H9 (cell line): ENCODE measurements around the gene RMC1. TPM values are rescaled to one million over a fixed set of nuclear protein-coding genes. Genes with fewer than 3 reads are reported as not detected.

Source experiments
- DNase-seq: peaks from one replicate; pipeline ENCODE4 v3.0.0-alpha.2; 2017
- H2AFZ ChIP-seq: one replicate; pipeline ENCODE4 v1.6.1; 2013; ENCODE audit warnings: mild to moderate bottlenecking, low read length, control low read depth, moderate library complexity
- H2AK5ac ChIP-seq: 2 replicates; pipeline ENCODE4 v1.6.1; 2013; ENCODE audit warnings: low read length, control low read depth, mixed read lengths; ENCODE audit not compliant: insufficient read length
- H2BK120ac ChIP-seq: one replicate; pipeline ENCODE4 v1.6.1; 2013; ENCODE audit warnings: low read depth, mild to moderate bottlenecking, low read length, control low read depth, inconsistent platforms; ENCODE audit not compliant: poor library complexity, severe bottlenecking
- H2BK12ac ChIP-seq: 2 replicates; pipeline ENCODE4 v1.6.1; 2013; ENCODE audit warnings: low read length, control low read depth, mixed read lengths, low read depth; ENCODE audit not compliant: insufficient read length
- H2BK15ac ChIP-seq: 2 replicates; pipeline ENCODE4 v1.6.1; 2013; ENCODE audit warnings: low read depth, low read length, control low read depth
- H2BK20ac ChIP-seq: one replicate; pipeline ENCODE4 v1.6.1; 2013; ENCODE audit warnings: low read depth, mild to moderate bottlenecking, low read length, control low read depth, inconsistent platforms; ENCODE audit not compliant: poor library complexity, severe bottlenecking
- H2BK5ac ChIP-seq: 2 replicates; pipeline ENCODE4 v1.6.1; 2013; ENCODE audit warnings: low read length, control low read depth, mixed read lengths; ENCODE audit not compliant: insufficient read length
- H3K14ac ChIP-seq: 2 replicates; pipeline ENCODE4 v1.6.1; 2013; ENCODE audit warnings: low read length, control low read depth; ENCODE audit not compliant: insufficient read depth
- H3K18ac ChIP-seq: 2 replicates; pipeline ENCODE4 v1.6.1; 2013; ENCODE audit warnings: low read depth, mild to moderate bottlenecking, mixed read lengths, low read length, control low read depth; ENCODE audit not compliant: insufficient read length
- H3K23ac ChIP-seq: 2 replicates; pipeline ENCODE4 v1.6.1; 2013; ENCODE audit warnings: low read length, control low read depth, mixed read lengths, low read depth; ENCODE audit not compliant: insufficient read length
- H3K23me2 ChIP-seq: 2 replicates; pipeline ENCODE4 v1.6.1; 2013; ENCODE audit warnings: low read depth, mild to moderate bottlenecking, mixed read lengths, low read length, control low read depth; ENCODE audit not compliant: insufficient read length, poor library complexity, severe bottlenecking
- H3K27ac ChIP-seq: 2 replicates; pipeline ENCODE4 v1.5.1; 2013; ENCODE audit warnings: low read length, control low read depth, mixed read lengths, low read depth; ENCODE audit not compliant: insufficient read length
- H3K27me3 ChIP-seq: 2 replicates; pipeline ENCODE4 v1.6.1; 2013; ENCODE audit warnings: low read length, control low read depth, inconsistent platforms; ENCODE audit not compliant: insufficient read depth
- H3K4ac ChIP-seq: 2 replicates; pipeline ENCODE4 v1.6.1; 2013; ENCODE audit warnings: low read depth, mild to moderate bottlenecking, control low read depth, inconsistent platforms, low read length, moderate library complexity
- H3K4me1 ChIP-seq: 2 replicates; pipeline ENCODE4 v1.6.1; 2013; ENCODE audit warnings: low read length, control low read depth, inconsistent platforms; ENCODE audit not compliant: insufficient read depth
- H3K4me2 ChIP-seq: 2 replicates; pipeline ENCODE4 v1.6.1; 2013; ENCODE audit warnings: low read length, control low read depth, mixed read lengths; ENCODE audit not compliant: insufficient read length, insufficient read depth
- H3K56ac ChIP-seq: 2 replicates; pipeline ENCODE4 v1.6.1; 2013; ENCODE audit warnings: low read depth, mild to moderate bottlenecking, mixed read lengths, low read length, control low read depth; ENCODE audit not compliant: insufficient read length
- H3K79me1 ChIP-seq: 2 replicates; pipeline ENCODE4 v1.6.1; 2013; ENCODE audit warnings: low read depth, mild to moderate bottlenecking, moderate library complexity, low read length, control low read depth, inconsistent platforms; ENCODE audit not compliant: insufficient read depth, poor library complexity, severe bottlenecking
- H3K79me2 ChIP-seq: 2 replicates; pipeline ENCODE4 v1.6.1; 2013; ENCODE audit warnings: low read length, control low read depth, inconsistent platforms; ENCODE audit not compliant: insufficient read depth
- H3K9ac ChIP-seq: 2 replicates; pipeline ENCODE4 v1.6.1; 2013; ENCODE audit warnings: low read length, control low read depth, mixed read lengths; ENCODE audit not compliant: insufficient read length; ENCODE audit errors: extremely low read depth
- H3K9me3 ChIP-seq: one replicate; pipeline ENCODE4 v1.6.1; 2013; ENCODE audit warnings: low read depth, low read length, inconsistent platforms; ENCODE audit not compliant: control insufficient read depth
- H3T11ph ChIP-seq: one replicate; pipeline ENCODE4 v1.6.1; 2013; ENCODE audit warnings: mild to moderate bottlenecking, low read length, control low read depth, inconsistent platforms
- H4K20me1 ChIP-seq: one replicate; pipeline ENCODE4 v1.6.1; 2013; ENCODE audit not compliant: control insufficient read depth, insufficient read length, insufficient read depth
- H4K5ac ChIP-seq: 2 replicates; pipeline ENCODE4 v1.6.1; 2013; ENCODE audit warnings: low read depth, mild to moderate bottlenecking, mixed read lengths, low read length, control low read depth; ENCODE audit not compliant: insufficient read length
- H4K8ac ChIP-seq: replicated peaks from 2 replicates; pipeline ENCODE4 v1.6.1; 2013; ENCODE audit warnings: low read length, control low read depth, mixed read lengths, low read depth; ENCODE audit not compliant: insufficient read length
- H4K91ac ChIP-seq: 2 replicates; pipeline ENCODE4 v1.6.1; 2013; ENCODE audit warnings: low read depth, mild to moderate bottlenecking, moderate library complexity, mixed read lengths, low read length, control low read depth; ENCODE audit not compliant: insufficient read length
- H3K27ac Mint-ChIP-seq, 3 experiments: 2 replicates in 2 of 3; 3 replicates in 1 of 3; pipeline ENCODE4 v1.8.0; 2020 to 2021; ENCODE audit warnings: mixed read lengths in 3 of 3, mild to moderate bottlenecking in 1 of 3, moderate library complexity in 1 of 3
- H3K27me3 Mint-ChIP-seq: 2 replicates; pipeline ENCODE4 v1.8.0; 2021; ENCODE audit warnings: low read depth, mild to moderate bottlenecking, moderate library complexity, mixed read lengths
- H3K36me3 Mint-ChIP-seq, 3 experiments: 2 replicates in 2 of 3; 3 replicates in 1 of 3; pipeline ENCODE4 v1.8.0; 2020 to 2021; ENCODE audit warnings: low read depth in 3 of 3, mixed read lengths in 3 of 3; ENCODE audit not compliant: insufficient read depth in 1 of 3
- H3K4me1 Mint-ChIP-seq, 2 experiments: 2 replicates each; pipeline ENCODE4 v1.8.0; 2020; ENCODE audit warnings: mixed read lengths in 2 of 2
- H3K4me3 Mint-ChIP-seq, 2 experiments: 2 replicates in 1 of 2; 3 replicates in 1 of 2; pipeline ENCODE4 v1.8.0; 2020 to 2021; ENCODE audit warnings: mild to moderate bottlenecking in 2 of 2, mixed read lengths in 2 of 2, moderate library complexity in 1 of 2
- H3K9me3 Mint-ChIP-seq, 2 experiments: 2 replicates in 1 of 2; 3 replicates in 1 of 2; pipeline ENCODE4 v1.8.0; 2020; ENCODE audit warnings: mild to moderate bottlenecking in 2 of 2, mixed read lengths in 2 of 2, moderate library complexity in 1 of 2
- CTCF ChIP-seq: fragments of 200-600 bp; sonication (generic); conservative IDR thresholded peaks from 3 replicates; pipeline ENCODE4 v1.8.0; 2021; ENCODE audit warnings: antibody characterized with exemption, mild to moderate bottlenecking
- WGBS: extraction: QIAGEN DNeasy Blood & Tissue Kit; methylation state at CpG from one replicate; pipeline ENCODE4 v1.1.7; 2013; ENCODE audit warnings: missing lambda C conversion rate, low lambda C conversion rate, mixed read lengths; ENCODE audit not compliant: insufficient read length; ENCODE audit errors: extremely low coverage; 5-methylcytosine and 5-hydroxymethylcytosine counted together
- total RNA-seq: library from RNA; stranded (reverse); gene quantifications from 2 replicates; pipeline ENCODE4 v1.2.1, GENCODE V29; 2021

Gene RMC1
- total RNA-seq, 1 experiment from 2014 or later: 21.3 TPM

- no peak overlapping the region for H3K4me2 ChIP-seq
- H3K9me3 ChIP-seq: no peaks in the 10 kb centered on the region
- no peak overlapping the region for H3K14ac ChIP-seq
- no peaks in the 10 kb centered on the region for H3K23me2 ChIP-seq
- no peaks in the 10 kb centered on the region for H3K27me3 ChIP-seq
- no peak overlapping the region for H2BK20ac ChIP-seq
- H3T11ph ChIP-seq: no peak overlapping the region
- H3K23ac ChIP-seq: no peak overlapping the region
- no peak overlapping the region for H3K4ac ChIP-seq
- no peak overlapping the region for H2BK120ac ChIP-seq
- H3K27me3 Mint-ChIP-seq: no peaks in the 10 kb centered on the region
- H3K4me3 Mint-ChIP-seq: no peak overlapping the region
- no peak overlapping the region for H3K18ac ChIP-seq
- H2BK5ac ChIP-seq: no peak overlapping the region
- H3K27ac ChIP-seq: no peak overlapping the region
- no peaks in the 10 kb centered on the region for H3K79me1 ChIP-seq
- no peak for TF ChIP-seq CTCF
- H3K4me1 ChIP-seq: no peaks in the 10 kb centered on the region
- no peak overlapping the region for H3K27ac Mint-ChIP-seq
- no peaks in the 10 kb centered on the region for H4K20me1 ChIP-seq
- H3K36me3 Mint-ChIP-seq: peaks cover 27 to 80% (median 51%) of the 10 kb centered on the region in 3 experiments
- no peak overlapping the region for H4K91ac ChIP-seq
- H3K56ac ChIP-seq: no peak overlapping the region
- H2BK12ac ChIP-seq: no peak overlapping the region
- no CpG with 5 or more reads among the region's 3 CpGs for WGBS
- no peak overlapping the region for H2AFZ ChIP-seq
- no peak overlapping the region for H2BK15ac ChIP-seq
- no peak overlapping the region for H2AK5ac ChIP-seq
- H4K8ac ChIP-seq: no peak overlapping the region
- no peaks in the 10 kb centered on the region for H3K4me1 Mint-ChIP-seq
- no peak overlapping the region for H3K9ac ChIP-seq
- no peaks in the 10 kb centered on the region for H3K79me2 ChIP-seq
- no peaks in the 10 kb centered on the region for H3K9me3 Mint-ChIP-seq
- no peak overlapping the region for H4K5ac ChIP-seq
- DNase-seq: no peak
These were observed 45.4 kb downstream of the RMC1 start for GRCh38 chr18:23548719-23549118.
